Dermis blood vessel endothelial cell (primary cell): Measurements from ENCODE around the gene PPP2R1B. TPM values are rescaled to one million over a fixed set of nuclear protein-coding genes. Genes with fewer than 3 reads are reported as not detected.
"Not testable (repeated sequence)": the region's sequence is repeated elsewhere in the genome, so short reads cannot be mapped to it uniquely, and the experiment has no call there.

ENCODE experiments used
- DNase-seq: peaks from one replicate; pipeline ENCODE4 v3.0.0; 2010
- total RNA-seq: library from RNA; depleted of rRNA; stranded (reverse); fragments of >200 nt; gene quantifications from 2 replicates; pipeline ENCODE4 v1.2.3, GENCODE V29; 2014

The PPP2R1B gene
- total RNA-seq, 1 donor from 2014 or later, result 72.7 TPM

DNA sequence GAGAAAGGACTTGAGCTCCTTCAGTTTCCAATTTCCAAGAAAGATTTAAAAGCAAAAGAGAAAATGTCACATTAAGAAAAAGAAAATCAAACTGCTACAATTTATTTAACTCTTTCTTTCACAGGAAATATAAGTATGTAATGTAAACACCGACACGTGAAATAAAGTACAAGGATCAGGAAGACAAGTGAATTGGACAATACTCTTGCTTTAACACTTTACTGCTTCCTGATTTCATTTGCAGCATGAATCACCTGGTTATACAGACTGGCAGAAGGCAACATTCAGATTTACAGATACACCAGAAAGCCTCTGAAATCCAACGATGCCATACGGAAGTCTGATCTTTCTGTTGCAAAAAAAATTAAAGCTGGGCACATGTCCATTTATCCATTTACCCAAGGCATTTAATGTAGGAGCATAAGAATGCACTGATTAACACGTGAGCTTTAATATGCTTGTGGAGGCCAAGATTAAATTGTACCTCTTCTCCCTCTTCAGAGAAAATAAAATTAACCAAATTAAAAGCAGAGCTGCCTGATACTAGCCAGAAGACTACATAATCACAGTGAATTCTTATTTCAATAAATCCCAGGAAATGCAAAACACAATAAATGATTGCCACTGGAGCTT lies 16.0 kb upstream of the PPP2R1B start:
- peak; percentile 31 for DNase-seq

DNA sequence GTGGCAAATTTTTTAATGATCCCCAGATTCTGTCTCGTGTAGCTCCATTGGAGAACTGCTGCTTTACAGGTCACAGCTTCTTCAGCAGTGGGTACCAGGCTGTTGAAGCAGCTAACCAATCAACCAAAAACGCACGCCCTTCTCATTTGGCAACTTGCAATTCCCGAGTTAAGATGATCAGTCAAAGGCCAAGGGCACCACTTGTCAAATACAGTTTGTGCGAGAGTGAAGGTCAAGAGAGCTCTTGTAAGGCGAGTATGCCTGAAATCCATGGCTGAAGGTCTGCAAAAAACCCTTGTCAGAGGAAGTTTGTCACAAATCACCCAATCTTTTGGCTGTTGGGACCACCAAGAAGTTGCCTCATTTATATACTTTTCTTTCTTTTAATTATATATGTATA lies 12.9 kb upstream of the PPP2R1B start:
- no peak for DNase-seq

DNA sequence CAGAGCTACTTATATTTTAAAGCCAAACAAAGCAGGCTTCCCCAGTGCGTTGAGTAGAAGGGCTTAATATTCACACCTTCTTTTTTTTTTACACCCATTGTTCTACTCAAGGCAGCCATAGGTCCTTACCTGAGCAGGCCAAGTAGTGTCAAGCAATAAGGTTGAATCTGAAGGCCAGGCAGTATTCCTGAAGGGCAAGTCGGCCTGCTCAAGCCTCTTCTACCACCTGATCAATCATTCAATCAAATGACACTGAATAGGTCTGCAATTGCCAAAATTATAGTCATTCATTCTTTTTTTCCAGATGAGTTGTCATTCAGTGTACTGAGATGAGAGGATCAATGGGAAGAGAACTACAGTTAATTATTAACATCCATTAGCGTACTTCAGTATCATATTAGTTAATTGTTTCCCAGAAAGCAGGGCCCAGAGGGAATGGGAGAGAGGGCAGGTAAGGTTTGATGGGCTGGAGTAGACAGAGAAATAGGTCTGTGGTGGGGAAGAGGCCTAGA lies 11.9 kb upstream of the PPP2R1B start:
- DNase-seq, result no peak

DNA sequence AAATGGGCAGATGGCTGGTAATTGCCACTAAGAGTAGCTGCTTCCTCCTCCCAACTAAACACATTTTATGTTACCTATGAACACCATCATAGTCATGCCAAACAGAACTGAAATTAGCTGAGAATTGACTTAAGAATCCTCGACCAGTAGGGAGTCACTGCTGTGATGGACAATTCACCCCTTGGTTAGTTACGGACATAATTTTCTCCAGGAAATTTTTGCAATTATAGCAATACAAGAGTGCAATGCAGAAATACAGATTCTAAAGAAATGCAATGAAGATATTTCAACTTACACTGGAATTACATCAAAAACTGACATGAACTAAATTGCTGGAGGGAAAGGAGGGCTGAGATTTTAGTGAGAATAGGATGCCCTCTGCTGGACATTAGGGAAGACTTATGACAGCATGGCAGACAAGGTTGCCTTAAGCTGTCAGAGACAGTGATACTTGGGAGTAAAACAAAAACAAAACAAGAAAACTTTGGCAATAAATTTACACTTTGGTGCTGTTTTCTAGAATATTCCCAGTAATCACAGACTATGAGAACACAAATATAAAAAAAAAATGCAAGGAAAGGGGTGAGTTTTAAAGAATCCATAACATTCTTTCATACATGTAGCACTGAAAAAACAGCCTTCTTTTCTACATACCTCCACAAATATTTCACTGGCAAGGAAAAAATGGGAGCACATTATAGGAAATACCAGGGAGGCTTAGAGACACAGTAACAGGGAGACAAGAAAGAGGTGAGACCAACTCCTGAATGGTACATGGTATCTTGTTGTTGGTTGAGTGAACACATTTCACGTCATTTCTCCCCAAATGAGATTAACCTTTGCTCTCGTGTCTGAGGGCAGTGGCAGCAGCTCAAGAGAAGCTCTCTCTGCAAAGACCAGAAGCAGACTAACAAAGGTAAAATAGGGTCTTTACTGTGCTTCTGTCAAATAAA lies 11.2 kb upstream of the PPP2R1B start:
- DNase-seq, result peak; percentile 87

DNA sequence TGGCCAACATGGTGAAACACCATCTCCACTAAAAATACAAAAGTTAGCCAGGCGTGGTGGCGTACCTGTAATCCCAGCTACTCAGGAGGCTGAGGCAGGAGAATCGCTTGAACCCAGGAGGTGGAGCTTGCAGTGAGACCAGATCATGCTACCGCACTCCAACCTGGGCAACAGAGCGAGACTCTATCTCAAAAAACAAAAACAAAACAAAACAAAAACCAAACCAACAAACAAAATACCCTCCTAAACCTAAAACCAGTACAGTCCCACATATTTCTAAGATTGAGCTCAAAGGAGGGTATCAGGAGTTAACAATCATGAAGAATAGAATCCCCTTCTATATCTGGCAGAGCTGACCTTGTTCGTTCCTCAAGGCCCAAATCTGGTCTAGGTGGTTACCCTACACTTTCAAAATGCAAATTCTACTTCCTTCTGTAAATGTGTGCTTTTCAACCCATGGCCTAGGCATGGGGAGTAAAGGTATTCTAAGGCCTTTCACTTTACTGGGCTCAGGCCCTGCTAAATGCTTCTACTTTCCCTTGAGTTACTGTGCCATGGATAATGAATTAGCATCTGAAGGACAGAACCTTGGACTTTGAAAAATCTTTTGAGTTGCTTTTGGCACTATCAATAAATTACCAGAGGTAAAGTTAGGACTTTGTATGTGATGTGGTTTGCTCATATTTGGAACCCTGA lies 10.4 kb upstream of the PPP2R1B start:
- no peak for DNase-seq

DNA sequence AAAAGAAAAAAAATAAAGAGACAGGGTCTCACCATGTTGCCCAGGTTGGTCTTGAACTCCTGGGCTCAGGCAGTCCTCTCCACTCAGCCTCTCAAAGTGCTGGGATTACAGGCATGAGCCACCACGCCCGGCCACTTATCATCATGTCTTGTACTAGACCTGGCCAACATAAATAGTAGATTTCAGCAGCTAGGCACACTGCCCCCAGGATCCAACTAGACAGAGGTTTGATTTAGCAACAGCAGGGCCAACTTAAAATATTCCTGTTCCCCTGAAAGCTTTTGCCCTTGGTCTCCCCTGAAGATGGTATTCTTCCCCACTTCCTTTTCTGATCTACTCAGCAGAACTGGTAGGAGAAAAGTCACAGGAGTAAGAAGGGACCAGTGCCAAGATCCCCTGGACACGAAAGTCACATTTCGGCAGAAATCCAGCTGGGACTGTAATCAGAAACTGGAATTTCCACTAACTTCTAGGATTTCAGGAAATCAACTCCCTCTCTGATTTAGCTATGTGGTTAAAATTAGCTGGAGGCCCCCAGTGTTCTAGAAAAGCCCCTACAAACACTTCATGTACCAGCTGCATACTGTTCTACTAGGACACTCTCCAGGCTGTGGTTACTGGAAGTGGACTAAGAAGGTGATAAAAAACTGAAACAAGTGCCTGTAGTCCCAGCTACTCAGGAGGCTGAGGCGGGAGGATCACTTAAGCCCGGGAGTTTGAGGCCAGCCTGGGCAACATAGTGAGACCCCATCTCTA lies 8.9 kb upstream of the PPP2R1B start:
- peak; percentile 40 for DNase-seq

DNA sequence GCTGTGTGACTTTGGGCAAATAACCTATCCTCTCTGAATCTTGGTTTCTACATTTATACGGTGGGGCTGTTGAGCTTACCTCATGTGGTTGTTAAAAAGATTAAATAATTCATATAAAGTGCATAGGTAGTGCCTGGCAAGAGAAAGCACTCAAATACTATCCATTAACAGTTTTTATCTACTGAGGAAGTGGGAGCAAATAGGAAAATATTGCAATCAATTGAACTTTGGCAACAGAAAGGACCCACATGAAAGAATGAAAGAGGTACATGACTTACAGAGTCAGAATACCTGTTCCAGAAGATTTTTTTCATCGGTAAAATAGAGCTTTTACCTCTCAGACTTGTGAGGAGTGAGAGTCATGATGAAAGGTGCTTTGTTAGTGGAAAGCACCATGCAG lies 6.3 kb upstream of the PPP2R1B start:
- no peak for DNase-seq

DNA sequence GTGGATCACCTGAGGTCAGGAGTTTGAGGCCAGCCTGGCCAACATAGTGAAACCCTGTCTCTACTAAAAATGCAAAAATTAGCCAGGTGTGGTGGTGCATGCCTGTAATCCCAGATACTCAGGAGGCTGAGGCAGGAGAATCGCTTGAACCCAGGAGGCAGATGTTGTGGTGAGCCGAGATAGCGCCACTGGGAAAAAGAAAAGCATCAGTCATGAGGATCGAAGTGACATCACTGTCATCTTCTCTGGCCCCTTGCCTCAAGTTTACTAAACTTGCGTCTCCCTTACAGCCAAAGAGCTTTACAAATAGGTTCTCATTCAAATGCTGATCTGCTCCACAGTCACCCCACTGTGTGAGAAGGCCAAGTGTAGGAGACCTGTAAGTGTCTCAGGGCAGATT lies 5.0 kb upstream of the PPP2R1B start:
- not testable (repeated sequence) for DNase-seq

DNA sequence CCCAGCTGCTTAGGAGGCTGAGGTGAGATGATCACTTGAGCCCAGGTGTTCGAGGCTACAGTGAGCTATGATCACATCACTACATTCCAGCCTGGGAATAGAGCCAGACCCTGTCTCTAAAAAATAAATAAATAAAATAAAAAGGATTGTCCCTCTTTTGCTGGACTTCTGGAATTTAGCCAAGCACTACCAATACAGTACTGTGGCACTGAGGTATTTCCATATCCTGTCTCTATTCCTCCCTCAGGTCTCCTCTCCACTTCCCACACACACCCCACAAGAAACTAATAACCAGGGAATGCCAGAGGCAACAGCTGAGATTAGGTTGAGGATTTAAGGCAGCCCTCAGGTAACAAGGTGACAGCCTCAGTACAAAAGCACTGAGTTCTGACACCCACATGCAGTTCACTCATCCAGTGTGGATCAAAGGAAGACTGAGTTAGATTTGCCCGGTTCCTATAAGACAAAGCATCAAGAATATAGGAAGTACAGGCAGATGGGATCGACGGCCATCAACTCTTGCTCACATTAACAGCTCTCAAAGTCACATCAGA lies 4.5 kb upstream of the PPP2R1B start:
- no peak for DNase-seq

DNA sequence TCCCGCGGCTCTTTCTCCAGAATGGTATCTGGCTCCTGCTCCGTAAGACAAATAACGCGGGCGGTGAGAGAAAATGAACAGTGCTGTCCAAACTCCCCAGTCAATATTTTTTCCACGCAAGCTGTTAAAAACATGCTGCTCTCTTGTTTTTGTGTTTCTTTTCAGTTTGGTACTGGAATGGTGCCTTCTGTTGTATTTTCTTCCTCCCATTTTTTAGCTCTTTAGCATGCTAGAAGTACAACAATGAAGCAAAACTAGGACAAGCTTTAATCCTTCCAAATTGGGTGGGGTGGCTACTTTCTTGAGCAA lies 599 bp upstream of the PPP2R1B start:
- no peak for DNase-seq

DNA sequence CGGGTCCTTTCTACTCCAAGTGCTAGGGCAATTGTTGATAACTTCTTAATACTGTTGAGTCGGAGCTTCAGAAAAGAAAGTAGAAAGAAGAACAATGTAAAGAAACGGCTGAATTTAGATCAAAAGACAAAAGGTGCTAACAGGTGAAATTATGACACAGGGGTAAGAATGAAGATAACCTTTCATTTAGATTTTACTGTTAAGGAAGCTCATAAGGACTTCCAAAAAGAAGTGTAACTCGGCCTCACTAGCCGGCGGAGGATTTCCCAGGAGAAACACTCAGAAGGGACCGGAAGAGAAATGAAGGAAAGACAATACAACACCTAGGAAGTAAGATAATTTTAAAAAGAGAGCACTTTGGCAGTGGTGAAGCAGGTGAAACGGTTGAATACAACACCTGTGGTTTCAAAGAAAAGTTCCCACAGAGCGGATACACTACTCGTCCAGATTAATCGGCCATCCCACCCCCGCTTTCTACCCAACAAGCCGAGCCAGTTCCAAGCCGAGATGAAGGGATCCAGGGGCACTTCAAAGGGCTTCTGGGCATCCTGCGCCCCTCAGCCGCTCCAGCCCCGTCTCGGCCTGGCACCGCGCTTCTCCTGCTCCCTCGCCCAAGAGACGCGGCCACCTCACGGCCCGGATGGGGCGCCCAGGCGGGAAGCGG lies 737 bp downstream of the PPP2R1B start:
- DNase-seq, result no peak

DNA sequence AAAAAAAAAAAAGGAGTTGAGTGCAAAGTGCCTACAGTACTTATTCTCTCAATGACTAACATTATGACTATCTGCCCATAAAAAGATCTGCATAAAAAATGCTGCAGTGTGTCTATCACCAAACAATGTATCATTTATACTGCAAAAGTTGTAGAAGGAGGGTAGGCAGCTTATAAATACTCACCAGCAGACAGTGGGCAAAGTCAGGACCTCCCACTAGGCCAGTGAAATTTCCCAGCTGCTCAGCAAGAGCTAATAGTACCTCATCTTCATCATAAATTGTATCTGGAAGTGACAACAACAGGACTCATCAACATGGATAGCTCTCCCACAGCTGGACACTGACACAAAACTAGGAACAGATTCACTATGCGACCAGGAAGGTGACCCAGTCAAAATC lies 1.6 kb downstream of the PPP2R1B start:
- DNase-seq, result no peak

DNA sequence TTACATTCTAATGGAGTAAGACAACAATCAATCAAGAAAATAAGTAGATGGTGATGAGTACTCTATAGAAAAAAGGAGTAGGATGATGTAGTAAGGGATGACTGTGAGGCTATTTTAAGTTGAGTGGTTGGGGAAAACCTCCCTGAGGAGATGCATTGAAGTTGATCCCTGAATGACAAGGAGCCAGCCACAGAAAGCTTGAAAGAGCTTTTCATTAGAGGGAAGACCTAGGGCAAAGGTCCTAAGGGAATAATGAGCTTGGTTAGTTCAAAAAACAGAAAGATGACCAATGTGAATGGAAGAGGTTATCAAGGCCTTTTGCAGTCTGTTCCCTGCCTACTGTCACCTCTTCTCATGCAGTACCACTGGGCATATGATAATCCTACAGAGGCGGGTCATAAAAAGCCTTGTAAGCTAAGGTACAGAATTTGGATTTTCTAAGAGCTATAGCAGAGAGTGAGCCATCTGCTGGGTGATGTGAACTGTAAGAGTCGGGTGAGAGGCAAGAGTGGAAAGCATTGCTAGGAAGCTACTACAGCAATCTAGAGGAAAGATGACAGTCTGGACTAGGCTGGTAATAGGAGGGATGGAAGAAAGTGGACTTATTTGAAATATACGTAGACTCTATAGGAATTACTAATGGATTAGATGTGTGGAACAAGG lies 3.1 kb downstream of the PPP2R1B start:
- peak; percentile 15 for DNase-seq

DNA sequence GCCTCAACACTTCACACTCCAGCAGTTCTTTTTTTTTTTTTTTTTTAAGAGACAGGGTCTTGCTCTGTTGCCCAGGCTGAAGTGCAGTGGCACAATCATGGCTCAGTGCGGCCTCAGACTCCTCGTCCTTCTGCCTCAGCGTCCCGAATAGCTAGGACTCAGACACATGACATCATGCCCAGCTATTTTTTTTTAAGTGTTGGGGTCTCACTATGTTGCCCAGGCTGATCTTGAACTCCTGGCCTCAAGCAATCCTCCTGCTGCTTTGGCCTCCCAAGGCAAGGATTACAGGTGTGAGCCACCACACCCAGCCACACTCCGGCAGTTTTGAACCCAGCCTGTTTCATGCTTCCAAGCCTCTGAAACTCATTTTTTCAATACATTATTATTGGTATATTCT lies 3.7 kb downstream of the PPP2R1B start:
- DNase-seq, result no peak

DNA sequence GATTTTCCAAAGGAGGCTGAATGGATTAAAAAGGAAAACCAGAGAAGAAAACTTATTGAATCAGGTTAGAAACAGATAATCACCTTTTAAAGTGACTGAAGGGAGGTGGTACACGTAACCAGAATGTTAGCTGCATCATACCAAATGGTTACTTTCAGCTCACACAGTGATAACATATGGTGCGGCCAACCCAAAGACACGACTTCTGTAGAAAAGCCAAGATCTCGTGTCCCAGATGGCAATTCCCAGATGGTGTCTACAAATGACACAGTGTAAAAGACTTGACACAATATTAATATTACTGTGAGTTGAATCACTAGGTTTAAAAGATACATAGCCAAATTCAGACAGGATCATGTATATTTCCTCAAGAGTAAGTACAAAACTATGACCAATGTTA lies 5.2 kb downstream of the PPP2R1B start:
- no peak for DNase-seq

DNA sequence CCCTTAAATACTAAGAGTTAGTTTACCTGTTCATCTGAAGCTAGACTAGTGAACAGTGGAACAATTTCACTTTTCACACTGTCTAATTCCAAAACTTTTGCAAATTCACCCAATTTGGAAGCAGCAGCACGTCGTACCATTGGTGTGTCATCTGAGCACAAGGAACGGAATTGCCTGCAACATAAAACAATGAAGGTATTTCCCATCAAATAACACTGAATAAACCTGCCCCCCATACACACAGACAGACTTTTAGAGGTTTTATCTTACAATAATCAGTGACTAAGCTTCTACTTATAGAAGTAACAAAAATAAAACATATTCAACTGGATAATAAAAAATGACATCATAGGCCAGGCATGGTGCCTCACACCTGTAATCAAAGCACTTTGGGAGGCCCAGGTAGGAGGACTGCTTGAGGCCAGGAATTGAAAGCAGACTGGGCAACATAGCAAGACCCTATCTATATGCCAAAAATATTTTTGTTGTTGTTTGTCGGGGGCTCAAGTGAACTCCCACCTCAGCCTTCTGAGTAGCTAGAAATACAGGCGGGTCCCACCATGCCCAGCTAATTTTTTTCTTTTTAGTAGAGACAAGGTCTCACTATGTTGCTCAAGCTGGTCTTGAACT lies 6.3 kb downstream of the PPP2R1B start:
- DNase-seq, result peak; percentile 81

DNA sequence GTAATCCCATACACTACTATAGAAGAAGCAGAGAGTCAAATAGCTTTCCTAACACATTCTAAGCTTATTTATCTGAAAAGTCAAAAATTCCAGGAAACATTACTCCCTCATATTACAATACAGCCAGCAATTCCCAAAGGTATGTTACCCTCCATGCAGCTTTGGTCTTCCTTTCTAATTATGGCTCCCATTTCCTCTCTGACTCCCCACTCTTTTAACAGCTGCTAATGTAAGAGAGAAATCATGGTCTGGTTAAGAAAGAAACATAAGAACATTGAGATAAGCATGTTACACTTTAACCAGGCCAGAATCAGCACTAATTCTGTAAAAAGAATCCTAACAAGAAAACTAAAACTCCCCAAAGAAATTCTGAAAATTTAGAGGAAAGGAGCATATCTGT lies 6.8 kb downstream of the PPP2R1B start:
- DNase-seq, result peak; percentile 71

DNA sequence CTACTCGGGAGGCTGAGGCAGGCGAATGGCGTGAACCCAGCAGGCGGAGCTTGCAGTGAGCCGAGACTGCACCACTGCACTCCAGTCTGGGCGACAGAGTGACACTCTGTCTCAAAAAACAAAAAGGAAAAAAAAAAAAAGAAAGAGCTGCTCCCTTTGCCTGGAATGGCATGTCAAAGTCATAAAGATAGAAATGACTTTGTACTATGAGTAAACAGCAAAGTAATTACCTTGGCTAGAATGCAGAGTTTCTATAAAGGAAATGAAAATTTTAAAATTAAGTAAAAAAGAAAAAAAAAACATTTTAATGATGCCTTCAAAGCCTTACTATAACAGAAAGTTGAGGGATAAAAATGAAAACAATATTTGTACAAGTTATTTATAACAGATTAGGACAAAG lies 10.1 kb downstream of the PPP2R1B start:
- DNase-seq, result no peak

DNA sequence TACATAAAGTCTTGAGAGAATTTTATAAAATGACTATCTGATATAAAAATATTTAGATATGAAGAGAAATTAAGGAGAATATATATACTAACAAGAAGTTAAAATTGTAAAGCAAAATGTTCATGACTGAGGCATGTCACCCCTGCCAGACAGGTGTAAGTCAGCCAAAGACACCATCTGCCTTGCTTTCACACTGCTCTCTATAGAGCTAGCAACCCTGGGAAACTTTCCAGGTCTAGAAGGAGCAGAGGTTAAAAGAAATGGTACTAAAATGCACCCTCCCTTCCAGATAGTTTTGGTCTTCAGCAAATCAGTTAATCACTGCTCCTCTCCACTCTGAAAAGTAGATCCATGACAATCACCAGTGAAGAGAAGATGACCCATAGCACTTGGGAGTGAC lies 16.5 kb downstream of the PPP2R1B start:
- no peak for DNase-seq

DNA sequence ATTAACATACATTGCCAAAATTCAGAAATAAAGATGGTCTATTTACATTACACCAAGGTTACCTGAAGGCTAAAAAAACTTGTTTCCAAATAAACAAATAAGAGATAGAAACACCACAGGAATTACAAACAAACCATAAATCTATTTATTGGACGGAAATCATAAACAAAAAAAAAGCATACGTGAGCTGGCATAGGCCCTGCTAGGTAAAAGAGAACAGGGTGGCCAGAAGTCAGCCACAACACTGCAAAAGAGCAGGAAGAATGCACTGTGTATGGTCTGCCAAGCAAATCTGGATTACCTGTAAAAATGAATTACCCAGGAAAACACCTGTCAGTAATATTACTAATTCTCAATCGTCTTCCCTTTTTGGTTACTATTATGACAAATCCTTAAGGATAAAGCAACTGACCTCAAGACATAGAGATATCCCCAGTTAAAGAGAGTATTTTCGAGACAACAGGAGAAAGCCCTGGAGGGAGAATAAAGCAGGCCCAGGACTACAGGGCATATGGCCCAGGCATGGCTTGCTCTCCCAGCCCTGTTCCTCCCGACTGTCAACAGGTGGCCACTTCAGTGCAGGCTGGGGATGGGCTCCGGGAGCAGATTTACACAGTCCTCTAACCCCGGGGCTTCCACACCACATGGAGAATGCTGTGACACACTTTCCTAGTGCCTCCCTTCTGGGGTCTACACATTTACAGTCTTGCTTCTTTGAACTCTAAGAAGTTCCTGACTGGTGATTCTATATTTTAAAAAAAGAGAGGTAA lies 18.0 kb downstream of the PPP2R1B start:
- no peak for DNase-seq
